Activated CD4-positive, CD25-positive, alpha-beta regulatory T cell treated with anti-CD3 and anti-CD28 coated beads, Interleukin-2, amount 50 U/mL, for 24 hours (primary cell): ENCODE results near the gene ELOB.

ENCODE experiments used
- ATAC-seq, 2 donors: fragments of 150-1000 bp; cut with Tn5 transposase; one replicate each; pipeline ENCODE4 v1.10.0; 2021; ENCODE audit warnings: mild to moderate bottlenecking in 1 of 2, moderate library complexity in 1 of 2

ELOB gene

DNA sequence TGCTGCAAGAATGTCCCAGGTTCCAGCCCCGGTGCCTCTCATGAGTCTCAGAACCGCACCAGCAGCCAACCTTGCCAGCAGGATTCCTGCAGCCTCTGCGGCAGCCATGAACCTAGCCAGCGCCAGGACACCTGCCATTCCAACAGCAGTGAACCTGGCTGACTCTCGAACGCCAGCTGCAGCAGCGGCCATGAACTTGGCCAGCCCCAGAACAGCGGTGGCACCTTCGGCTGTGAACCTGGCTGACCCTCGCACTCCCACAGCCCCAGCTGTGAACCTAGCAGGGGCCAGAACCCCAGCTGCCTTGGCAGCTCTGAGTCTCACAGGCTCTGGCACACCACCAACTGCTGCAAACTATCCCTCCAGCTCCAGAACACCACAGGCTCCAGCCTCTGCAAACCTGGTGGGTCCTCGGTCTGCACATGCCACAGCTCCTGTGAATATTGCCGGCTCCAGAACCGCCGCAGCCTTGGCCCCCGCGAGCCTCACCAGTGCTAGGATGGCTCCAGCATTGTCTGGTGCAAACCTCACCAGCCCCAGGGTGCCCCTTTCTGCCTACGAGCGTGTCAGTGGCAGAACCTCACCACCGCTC lies 9.8 kb downstream of the ELOB start:
- no peak for ATAC-seq

DNA sequence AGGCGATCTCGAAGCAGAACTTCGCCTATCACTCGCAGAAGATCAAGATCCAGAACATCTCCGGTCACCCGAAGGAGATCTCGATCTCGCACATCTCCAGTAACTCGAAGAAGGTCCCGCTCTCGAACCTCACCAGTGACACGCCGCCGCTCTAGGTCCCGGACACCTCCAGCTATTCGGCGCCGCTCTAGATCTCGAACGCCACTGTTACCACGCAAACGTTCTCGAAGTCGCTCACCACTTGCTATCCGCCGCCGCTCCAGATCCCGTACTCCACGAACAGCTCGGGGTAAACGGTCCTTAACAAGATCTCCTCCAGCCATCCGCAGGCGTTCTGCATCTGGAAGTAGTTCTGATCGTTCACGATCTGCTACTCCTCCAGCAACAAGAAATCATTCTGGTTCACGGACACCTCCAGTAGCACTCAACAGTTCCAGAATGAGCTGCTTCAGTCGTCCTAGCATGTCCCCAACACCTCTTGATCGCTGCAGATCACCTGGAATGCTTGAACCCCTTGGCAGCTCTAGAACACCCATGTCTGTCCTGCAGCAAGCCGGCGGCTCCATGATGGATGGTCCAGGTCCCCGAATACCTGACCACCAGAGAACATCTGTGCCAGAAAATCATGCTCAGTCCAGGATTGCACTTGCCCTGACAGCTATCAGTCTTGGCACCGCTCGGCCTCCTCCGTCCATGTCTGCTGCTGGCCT lies 10.5 kb downstream of the ELOB start:
- no peak for ATAC-seq

DNA sequence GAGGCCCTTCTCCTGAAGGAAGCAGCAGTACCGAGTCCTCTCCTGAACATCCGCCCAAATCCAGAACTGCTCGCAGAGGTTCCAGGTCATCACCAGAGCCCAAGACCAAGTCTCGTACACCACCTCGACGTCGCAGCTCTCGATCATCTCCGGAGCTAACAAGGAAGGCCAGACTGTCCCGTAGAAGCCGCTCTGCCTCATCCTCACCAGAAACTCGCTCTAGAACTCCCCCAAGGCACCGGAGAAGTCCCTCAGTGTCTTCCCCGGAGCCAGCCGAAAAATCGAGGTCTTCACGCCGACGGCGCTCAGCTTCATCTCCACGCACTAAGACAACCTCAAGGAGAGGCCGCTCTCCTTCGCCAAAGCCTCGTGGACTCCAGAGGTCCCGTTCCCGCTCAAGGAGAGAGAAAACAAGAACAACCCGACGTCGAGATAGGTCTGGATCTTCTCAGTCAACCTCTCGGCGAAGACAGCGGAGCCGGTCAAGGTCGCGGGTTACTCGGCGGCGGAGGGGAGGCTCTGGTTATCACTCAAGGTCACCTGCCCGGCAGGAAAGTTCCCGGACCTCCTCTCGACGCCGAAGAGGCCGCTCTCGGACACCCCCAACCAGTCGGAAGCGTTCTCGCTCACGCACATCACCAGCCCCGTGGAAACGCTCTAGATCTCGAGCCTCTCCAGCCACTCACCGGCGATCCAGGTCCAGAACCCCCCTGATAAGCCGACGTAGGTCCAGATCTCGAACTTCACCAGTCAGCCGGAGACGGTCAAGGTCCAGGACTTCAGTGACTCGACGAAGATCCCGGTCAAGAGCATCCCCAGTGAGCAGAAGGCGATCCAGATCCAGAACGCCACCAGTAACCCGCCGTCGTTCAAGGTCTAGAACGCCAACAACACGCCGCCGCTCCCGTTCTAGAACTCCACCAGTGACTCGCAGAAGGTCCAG lies 11.3 kb downstream of the ELOB start:
- ATAC-seq: no peak

DNA sequence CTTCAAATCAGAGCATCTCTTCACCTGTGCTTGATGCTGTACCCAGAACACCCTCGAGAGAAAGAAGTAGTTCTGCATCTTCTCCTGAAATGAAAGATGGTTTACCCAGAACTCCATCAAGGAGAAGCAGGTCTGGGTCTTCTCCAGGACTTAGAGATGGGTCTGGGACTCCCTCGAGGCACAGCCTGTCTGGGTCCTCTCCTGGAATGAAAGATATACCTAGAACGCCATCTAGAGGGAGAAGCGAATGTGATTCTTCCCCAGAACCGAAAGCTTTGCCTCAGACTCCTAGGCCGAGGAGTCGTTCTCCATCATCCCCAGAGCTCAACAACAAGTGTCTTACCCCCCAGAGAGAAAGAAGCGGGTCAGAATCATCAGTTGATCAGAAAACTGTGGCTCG lies 12.4 kb downstream of the ELOB start:
- ATAC-seq: no peak

DNA sequence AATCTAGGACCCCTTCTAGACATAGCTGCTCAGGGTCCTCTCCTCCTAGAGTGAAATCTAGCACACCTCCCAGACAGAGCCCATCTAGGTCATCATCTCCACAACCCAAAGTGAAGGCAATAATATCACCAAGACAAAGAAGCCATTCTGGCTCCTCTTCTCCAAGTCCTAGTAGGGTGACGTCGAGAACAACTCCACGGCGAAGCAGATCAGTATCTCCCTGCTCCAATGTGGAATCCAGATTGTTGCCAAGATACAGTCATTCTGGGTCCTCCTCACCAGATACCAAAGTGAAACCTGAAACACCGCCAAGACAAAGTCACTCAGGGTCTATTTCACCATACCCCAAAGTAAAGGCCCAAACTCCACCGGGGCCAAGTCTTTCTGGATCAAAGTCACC lies 13.9 kb downstream of the ELOB start:
- no peak for ATAC-seq

DNA sequence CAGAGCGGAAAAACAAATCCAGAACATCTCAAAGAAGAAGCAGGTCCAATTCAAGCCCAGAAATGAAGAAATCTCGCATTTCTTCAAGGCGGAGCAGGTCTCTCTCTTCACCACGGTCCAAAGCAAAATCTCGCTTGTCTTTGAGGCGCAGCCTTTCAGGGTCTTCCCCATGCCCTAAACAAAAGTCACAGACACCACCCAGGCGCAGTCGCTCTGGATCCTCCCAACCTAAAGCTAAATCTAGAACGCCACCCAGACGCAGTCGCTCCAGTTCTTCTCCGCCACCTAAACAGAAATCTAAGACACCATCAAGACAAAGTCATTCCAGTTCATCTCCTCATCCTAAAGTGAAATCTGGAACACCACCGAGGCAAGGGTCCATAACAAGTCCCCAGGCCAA lies 14.4 kb downstream of the ELOB start:
- no peak for ATAC-seq

DNA sequence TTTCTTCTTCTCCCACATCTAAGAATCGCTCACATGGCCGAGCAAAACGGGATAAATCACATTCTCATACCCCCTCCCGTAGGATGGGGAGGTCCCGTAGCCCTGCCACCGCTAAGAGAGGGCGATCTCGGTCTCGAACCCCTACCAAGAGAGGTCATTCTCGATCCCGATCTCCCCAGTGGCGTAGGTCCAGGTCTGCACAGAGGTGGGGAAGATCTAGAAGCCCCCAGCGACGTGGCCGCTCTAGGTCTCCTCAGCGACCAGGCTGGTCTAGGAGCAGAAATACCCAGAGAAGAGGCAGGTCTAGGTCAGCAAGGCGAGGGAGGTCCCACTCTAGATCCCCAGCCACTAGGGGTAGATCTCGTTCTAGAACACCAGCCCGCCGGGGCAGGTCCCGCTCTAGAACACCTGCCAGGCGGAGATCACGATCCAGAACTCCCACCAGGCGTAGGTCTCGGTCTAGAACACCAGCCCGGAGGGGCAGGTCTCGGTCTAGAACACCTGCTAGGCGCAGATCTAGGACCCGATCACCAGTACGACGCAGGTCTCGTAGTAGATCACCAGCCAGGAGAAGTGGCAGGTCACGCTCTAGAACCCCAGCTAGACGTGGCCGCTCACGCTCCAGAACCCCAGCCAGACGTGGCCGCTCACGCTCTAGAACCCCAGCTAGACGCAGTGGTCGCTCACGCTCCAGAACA lies 15.0 kb downstream of the ELOB start:
- peak in 1 of 2 donors; percentile 9 for ATAC-seq

DNA sequence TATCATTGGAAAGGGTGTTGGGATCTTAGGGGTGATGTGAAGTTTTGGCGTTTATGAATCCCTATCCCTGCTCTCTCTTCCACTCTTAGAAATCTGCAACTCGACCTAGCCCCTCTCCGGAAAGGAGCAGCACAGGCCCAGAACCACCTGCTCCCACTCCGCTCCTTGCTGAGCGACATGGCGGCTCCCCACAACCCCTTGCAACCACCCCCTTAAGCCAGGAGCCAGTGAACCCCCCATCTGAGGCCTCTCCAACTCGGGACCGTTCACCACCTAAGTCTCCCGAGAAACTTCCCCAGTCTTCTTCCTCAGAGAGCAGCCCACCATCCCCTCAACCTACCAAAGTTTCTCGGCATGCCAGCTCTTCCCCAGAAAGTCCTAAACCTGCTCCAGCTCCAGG lies 15.6 kb downstream of the ELOB start:
- ATAC-seq: no peak

DNA sequence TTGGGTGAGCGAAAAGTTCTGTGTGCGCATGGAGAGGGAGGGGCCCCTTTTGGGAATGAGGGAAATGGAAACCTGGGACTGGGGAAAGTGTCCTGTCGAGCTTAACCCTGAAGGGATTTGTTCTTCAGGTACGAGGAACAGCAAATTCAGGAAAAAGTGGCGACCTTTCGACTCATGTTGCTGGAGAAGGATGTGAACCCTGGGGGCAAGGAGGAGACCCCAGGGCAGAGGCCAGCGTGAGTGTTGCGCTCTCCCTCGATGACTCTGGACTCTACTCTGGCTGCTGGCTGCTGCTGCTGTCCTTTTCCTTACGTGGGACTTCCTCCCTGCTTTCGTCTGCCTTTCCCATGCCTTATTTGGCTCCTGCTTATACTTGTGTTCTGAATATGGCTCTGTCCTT lies 19.7 kb downstream of the ELOB start:
- ATAC-seq: no peak

DNA sequence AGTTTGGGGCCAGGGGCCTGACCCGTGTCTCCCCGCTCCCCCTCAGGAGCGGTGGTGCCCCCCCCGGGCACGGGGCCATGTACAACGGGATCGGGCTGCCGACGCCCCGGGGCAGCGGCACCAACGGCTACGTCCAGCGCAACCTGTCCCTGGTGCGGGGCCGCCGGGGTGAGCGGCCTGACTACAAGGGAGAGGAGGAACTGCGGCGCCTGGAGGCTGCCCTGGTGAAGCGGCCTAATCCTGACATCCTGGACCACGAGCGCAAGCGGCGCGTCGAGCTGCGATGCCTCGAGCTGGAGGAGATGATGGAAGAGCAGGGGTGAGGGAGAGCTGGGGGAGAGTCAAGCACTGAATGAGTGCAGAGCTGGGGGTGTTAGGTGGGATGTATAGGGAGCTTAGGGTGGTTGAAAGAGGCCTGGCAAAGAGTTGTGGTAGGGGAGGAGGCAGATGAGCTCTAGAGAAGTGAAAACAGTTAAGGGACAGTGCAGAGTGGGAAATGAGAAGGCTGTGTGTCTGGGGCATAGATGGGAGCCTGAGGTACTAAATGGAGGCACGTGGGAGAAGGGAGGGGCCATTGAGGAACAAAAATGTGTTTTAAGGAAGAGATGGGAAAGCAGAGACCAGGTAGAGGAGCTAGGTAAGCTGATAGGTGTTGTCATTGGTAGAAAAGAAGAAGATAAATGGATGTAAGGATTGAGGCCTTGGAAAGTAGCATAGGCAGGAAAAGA lies 20.6 kb downstream of the ELOB start:
- no peak for ATAC-seq

DNA sequence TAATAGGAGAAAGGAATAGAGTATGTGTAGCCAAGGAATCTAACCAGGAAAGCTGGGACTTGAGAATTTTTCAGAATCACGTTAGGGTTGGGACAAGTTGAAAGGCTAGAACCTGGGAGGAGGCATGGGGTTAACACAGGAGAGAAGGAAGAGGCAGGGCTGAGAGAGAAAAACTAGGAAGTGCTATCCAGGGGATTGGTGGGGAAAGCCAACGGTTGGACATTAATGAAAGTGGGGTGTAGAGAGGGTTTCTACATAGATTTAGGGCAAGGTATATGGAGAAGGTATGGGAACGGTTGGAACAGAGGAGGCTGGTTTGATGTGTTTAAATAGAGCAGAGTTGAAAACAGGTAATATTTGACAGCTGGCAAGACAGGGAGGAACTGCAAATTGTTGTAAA lies 21.9 kb downstream of the ELOB start:
- no peak for ATAC-seq

DNA sequence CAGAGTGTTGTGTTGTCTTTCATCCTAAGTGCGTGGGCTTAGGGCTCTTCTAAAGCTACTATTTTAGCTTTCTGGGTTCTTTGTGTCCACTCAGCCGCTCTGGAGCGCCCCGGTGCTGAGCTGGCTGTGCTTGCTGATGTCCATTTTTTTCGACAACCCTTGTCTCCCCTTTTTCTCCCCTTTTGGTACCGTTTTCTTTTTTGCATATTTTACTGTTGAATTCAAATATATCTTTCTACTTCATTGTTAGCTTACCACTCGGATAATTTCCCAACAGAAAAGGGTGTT lies 23.4 kb downstream of the ELOB start:
- ATAC-seq: no peak

DNA sequence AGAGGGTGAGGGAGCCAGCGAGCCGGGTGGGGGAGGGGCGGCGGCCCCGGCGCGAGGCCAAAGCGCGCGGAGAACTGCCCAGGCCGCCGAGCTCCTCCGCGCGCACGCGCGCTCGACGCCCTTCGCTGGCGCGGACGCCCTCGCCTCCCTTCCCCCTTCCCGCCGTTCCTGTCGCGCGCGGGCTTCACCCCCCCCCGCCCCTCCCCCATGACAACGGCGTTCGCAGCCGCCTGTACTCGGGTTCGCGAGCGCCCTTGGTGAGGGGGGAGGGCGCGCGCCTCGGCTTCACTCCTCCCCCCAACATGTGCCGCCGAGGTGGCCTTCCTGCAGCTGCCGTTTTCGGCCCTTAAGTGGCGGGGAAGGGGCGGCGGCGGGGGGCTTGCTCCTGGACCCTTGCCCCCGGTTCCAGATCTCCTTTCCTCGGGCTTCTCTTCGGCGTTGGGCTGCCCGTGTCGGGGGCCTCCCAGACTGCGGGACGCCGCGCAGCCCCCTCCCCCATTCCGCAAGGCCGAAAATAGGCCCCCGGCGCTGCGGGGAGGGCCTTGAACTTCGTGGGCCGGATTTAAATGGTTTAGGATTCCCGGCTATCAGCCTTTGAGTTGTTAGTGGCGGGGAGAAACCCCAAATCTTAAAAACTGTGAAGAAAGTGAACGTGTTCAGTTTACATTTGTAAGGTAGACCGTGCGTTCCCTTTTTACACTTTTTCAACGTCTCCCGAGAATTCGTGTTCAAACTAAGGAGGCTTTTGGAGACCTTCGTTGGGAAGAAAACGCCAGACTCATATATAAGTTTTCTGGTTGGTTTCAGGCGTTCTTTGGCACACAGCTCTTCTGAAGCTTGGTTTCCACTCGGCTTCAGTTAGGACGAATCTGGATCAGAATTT lies 24.0 kb downstream of the ELOB start:
- peak; percentile 36 to 39 for ATAC-seq

DNA sequence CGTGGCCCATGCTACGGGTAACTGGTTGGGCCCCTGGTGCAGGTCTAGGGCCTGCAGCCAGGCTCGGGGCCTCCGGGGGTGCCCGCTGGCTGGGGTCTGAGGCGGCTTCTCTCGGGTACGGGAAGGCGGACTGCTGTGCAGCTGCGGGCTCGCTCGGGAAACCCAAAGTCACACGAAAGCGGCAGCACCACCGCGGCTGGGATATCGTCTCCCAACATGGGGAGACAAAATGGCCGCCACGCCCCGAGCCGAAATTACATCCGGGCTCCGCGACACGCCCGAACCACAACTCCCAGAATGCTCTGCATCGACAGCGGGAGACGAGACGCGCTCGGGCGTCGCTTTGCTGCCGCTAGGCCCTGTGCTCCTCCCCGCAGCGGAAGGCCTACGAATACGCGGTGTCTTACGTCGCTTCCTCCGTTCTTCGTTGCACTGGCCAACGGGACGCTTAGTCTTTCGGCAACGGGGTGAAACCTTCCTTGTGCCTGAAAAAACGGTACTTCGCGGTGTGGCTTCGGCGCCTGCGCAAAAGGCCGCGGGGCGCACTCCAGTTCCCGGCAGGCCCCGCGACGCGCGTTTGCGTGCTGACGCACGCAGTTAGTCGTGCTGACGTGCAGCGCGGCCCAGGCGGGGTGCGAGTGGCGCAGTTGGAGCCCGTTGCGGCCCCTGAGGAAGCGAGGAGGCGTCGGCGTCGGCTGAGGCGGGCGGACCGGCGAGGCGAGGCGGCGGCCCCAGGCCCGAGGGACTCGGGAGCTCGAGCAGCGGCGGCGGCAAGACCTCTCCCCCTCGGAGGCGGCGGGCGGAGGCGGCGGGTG lies 24.8 kb downstream of the ELOB start, which contains the start of gene SRRM2:
SRRM2 (plus strand) TSS at position 604 of the 815 bp plus-strand sequence. CDS start 3,727 bp downstream, outside the sequence.
- peak; percentile 89 to 91 for ATAC-seq

DNA sequence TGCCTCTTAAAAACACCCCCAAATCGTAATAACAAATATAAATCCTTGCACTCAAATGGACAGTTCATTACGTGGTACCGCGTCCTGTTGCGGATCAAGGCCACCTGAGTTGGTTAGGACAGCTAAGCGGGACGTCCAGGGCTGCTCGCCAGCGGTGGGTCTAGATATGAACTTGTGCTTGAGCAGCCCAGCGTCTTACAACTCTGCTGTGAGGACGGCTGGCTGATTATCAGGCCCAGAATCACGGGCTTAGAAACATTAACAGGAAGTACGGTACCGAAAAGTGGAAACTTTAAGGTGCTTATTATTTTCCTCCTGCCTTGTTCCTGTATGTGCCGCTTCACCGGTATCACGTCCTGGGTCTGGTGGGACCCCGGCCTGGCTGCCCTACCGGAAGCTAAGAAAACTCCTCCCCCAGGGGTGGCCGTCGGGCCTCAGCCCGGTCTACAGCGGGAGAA lies 25.5 kb downstream of the ELOB start:
- ATAC-seq: no peak

DNA sequence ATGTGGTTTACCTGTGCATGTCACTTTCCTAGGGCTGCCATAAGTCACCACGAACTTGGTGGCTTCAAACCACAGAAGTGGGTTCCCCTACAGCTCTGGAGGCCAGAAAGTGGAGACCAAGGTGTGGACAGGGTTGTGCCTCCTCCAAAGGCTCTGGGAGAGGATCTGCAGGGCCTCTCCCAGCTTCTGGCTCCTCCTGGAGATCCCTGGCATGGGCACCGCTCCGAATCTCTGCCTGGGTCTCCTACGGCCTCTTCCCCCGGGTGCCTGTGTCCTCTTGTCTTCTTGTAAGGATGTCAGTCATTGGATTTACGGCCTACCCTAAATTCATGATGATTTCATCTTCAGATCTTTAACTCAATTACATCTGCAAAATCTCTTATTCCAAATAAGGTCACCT lies 27.1 kb downstream of the ELOB start:
- ATAC-seq: no peak

DNA sequence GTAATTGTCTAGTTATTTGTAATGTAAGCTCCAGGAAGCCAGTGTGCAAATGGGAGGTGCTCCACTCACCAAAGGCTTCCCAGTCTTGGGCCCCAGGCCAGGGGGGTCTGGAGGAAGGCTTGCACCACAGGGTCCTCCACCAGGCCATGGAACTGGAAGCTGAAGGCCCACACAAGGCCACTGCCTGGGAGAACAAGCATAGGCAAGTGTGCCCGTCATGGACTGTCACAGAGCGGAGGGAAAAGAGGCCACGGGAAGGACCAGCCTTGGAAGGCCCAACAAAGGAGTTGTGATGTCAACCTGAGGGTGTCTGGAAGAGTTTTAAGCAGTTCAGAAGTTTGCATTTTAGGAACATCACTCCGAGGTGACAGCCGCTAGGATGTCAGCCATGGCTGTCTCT lies 27.6 kb downstream of the ELOB start:
- ATAC-seq: no peak

DNA sequence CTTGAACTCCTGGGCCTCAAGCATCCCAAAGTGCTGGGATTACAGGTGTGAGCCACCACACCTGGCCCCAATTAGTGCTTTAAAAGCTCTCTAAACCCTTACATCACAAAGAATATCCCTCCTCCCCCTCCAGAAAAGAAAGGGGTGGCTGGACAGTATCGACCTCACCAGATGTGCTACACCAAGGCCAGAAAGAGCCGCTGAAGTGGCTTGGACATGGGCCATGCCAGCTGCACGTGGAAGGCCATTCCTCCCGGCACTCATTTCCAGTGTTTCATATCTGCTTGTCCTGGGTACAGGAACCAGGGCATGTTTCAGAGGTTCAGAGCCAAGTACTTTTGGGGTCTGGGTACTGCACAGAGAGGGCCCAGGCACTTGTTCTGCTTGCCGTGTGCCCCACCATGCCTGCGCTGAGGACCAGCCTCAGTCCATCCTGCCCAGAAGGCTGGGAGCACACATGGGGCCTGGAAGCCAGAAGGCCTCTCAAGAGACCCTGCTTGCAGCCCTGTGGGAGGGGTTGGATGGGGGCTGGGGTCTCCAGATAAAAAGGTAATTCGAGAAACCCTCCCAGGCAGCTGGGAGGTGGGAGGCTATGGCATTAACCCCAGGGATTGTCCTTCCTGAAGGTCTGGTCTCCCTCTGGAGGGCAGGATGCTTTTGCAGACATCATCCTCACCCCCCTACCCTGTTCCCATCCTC lies 28.2 kb downstream of the ELOB start:
- no peak for ATAC-seq

DNA sequence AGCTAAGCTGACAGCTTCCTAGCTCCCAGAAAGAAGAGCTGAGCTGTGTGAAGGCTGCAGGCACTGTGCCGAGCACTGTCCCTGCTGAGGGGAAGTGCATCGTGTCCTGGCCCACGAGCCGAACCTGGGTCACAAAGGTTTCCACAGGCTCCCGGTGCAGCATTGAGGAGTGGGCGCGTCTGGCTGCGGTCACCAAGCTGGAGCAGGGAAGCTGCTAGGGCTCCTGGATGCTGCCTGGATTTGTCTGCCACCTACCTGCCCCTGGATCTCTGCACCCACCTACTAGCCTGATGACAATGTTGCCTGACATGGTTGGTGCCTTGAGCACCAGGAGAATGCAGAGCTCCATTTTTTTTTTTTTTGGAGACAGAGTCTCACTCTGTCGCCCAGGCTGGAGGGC lies 31.1 kb downstream of the ELOB start:
- ATAC-seq: no peak
